ENCODE measurements around the gene ZNF48.
"Not testable (repeated sequence)": the region's sequence is repeated elsewhere in the genome, so short reads cannot be mapped to it uniquely, and the experiment has no call there.

The ZNF48 gene

GRCh38 chr16:30378236-30379157, 16.7 kb upstream of the ZNF48 start:
- DNase-seq (ENCODE audit: low spot score), result peak; percentile 99

GRCh38 chr16:30379158-30379783, 15.9 kb upstream of the ZNF48 start:
- DNase-seq (ENCODE audit: low spot score), result no peak

- no peak for DNase-seq (ENCODE audit: low spot score)
Observed at GRCh38 chr16:30380072-30380802, 15.0 kb upstream of the ZNF48 start.

GRCh38 chr16:30380803-30381208, 14.4 kb upstream of the ZNF48 start:
- no peak for DNase-seq (ENCODE audit: low spot score)

GRCh38 chr16:30381291-30382041, 13.8 kb upstream of the ZNF48 start:
- DNase-seq (ENCODE audit: low spot score), result no peak

- no peak for DNase-seq (ENCODE audit: low spot score)
Observed at GRCh38 chr16:30382111-30382881, 12.9 kb upstream of the ZNF48 start, which contains the start of gene SEPTIN1. Gene SEPTIN1, minus strand, starts transcription at chr16:30382561. Its CDS starts 19 bp downstream, at chr16:30382542.

- no peak for DNase-seq (ENCODE audit: low spot score)
Observed at GRCh38 chr16:30383521-30383920, 11.7 kb upstream of the ZNF48 start.

GRCh38 chr16:30394592-30395154, 547 bp upstream of the ZNF48 start:
- no peak for DNase-seq (ENCODE audit: low spot score)

GRCh38 chr16:30395992-30396585, 869 bp downstream of the ZNF48 start:
- DNase-seq (ENCODE audit: low spot score), result no peak

- DNase-seq (ENCODE audit: low spot score), result not testable (repeated sequence)
Observed at GRCh38 chr16:30396627-30397026, 1.4 kb downstream of the ZNF48 start.

- no peak for DNase-seq (ENCODE audit: low spot score)
Observed at GRCh38 chr16:30397056-30397455, 1.8 kb downstream of the ZNF48 start.

- no peak for DNase-seq (ENCODE audit: low spot score)
Observed at GRCh38 chr16:30397776-30398660, 2.8 kb downstream of the ZNF48 start.

GRCh38 chr16:30398661-30399434, 3.6 kb downstream of the ZNF48 start:
- DNase-seq (ENCODE audit: low spot score), result no peak

- no peak for DNase-seq (ENCODE audit: low spot score)
Observed at GRCh38 chr16:30399435-30400186, 4.4 kb downstream of the ZNF48 start.

GRCh38 chr16:30401768-30402425, 6.7 kb downstream of the ZNF48 start:
- DNase-seq (ENCODE audit: low spot score), result no peak

GRCh38 chr16:30406795-30407101, 11.5 kb downstream of the ZNF48 start:
- DNase-seq (ENCODE audit: low spot score), result no peak

GRCh38 chr16:30407102-30407803, 12.0 kb downstream of the ZNF48 start, which contains the start of gene ZNF771:
Gene ZNF771, plus strand, starts transcription at chr16:30407606. Its CDS starts 448 bp downstream, at chr16:30408054.
- peak; percentile 91 for DNase-seq (ENCODE audit: low spot score)
